ENCODE measurements around the gene OSGEPL1. TPM values are rescaled to one million over a fixed set of nuclear protein-coding genes. Genes with fewer than 3 reads are reported as not detected.

Gene OSGEPL1, protein sequence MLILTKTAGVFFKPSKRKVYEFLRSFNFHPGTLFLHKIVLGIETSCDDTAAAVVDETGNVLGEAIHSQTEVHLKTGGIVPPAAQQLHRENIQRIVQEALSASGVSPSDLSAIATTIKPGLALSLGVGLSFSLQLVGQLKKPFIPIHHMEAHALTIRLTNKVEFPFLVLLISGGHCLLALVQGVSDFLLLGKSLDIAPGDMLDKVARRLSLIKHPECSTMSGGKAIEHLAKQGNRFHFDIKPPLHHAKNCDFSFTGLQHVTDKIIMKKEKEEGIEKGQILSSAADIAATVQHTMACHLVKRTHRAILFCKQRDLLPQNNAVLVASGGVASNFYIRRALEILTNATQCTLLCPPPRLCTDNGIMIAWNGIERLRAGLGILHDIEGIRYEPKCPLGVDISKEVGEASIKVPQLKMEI
- total RNA-seq: 6.9 and 12.5 TPM in 2 replicates
- polyA plus RNA-seq: 19.0 and 26.0 TPM in 2 replicates

DNA sequence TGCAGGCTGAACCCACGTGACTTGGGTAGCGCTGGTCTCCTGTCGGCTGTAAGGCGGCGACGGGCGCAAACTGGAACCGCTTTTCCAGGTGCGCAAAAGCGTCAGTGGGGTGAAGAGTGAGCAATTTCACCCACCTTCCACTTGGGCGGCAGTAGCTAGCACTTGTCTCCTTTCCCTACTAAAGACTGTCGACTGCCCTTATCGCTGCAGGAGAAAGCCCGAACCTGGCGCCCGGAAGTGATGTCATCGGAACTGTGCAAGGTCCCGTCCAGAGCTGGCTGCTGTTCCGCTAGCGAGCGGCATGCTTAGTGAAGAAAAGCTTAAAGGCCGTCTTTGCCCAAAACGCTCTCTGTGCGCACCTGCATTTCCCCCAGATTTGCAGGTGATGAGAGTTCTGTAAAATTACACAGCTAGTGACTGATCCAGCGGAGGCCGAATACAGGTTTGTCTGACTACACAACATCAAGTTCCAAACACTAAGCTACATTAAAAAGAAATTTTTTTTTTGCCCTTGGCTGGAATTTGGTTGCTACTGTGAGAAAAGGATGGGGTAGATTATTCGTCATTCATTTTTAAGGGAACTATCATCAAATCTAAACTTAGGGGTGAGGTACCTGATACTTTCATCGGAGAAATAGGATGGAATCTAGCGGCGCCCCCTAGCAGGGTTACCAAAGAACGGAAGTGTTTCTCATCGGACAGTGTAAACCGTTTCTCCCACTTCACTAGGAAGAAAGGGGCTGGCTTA, at the start of gene OSGEPL1:
TSS of gene OSGEPL1 (minus strand) at position 242 of the 748 bp plus-strand sequence. CDS start 1,152 bp downstream, outside the sequence.
- no peaks in the 10 kb centered on the region for H3K27me3 ChIP-seq
- peak within 1 kb of the TSS; percentile 74 for H3K4me3 ChIP-seq
- H3K9me3 ChIP-seq (ENCODE audit: low read depth): no peaks in the 10 kb centered on the region
- peak; percentile 93 to 94 for DNase-seq (ENCODE audit: low read depth in 1 of 2, low spot score in 1 of 2)
- H3K4me1 ChIP-seq (ENCODE audit: low read depth): peaks cover 11% of the 10 kb centered on the region
- peak within 1 kb of the TSS; percentile 88 for H3K27ac ChIP-seq
- TF ChIP-seq, protein P1, sequence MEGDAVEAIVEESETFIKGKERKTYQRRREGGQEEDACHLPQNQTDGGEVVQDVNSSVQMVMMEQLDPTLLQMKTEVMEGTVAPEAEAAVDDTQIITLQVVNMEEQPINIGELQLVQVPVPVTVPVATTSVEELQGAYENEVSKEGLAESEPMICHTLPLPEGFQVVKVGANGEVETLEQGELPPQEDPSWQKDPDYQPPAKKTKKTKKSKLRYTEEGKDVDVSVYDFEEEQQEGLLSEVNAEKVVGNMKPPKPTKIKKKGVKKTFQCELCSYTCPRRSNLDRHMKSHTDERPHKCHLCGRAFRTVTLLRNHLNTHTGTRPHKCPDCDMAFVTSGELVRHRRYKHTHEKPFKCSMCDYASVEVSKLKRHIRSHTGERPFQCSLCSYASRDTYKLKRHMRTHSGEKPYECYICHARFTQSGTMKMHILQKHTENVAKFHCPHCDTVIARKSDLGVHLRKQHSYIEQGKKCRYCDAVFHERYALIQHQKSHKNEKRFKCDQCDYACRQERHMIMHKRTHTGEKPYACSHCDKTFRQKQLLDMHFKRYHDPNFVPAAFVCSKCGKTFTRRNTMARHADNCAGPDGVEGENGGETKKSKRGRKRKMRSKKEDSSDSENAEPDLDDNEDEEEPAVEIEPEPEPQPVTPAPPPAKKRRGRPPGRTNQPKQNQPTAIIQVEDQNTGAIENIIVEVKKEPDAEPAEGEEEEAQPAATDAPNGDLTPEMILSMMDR (IDR thresholded peaks at IDR 0.05; ENCODE audit: low read depth, low read length): peak; percentile 66
- peaks cover 2% of the 10 kb centered on the region for H3K36me3 ChIP-seq

DNA sequence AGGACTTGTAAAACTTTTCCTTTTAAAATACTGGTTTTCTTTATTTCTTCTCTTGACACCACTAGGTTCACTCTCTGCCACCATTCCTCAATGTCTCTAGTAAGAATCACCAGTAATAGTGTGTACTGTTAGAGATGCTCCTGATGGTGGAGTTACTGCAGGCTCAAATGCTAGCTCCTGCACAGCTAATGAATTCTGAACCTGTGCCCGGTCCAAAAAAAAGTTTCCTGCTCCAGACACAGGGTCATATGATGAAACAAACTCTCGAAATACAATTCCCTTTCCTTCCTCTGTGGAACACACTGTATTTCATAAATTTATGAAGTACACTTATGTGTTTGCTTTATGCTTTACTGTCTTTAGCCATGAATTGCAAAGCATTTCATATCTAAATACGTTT, 40.8 kb upstream of the OSGEPL1 start:
- no peaks in the 10 kb centered on the region for H3K27me3 ChIP-seq
- H3K9me3 ChIP-seq (ENCODE audit: low read depth): no peaks in the 10 kb centered on the region
- H3K27ac ChIP-seq: no peak overlapping the region
- no peaks in the 10 kb centered on the region for H3K36me3 ChIP-seq
- H3K4me1 ChIP-seq (ENCODE audit: low read depth): no peaks in the 10 kb centered on the region
- TF ChIP-seq, protein P1 (IDR thresholded peaks at IDR 0.05; ENCODE audit: low read depth, low read length): no peak
- H3K4me3 ChIP-seq: no peak overlapping the region
- no peak for DNase-seq (ENCODE audit: low read depth in 1 of 2, low spot score in 1 of 2)

DNA sequence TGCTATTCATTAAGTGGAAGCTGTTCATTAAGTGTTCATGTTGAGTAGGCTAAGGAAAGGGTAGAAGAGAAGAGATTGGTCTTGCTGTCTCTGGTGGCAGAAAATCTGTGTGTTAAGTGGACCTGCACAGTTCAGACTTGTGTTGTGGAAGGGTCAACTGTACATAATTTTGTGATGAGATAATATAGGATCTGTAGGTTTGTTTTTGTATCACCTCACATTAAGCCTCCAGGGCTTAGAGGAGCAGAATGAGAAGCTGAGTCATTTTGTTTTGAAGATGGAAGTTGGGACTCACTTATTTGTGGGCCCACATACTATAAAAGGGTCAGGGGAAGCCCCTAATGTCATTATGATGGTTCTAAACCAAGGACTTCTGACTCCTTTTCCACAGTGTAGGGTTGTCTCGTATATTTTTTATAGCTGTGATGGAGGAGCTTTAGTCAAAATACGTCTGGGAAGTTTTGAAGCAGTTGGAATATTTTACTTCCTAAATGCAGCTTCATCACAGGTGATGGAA, 39.9 kb upstream of the OSGEPL1 start:
- no peak for DNase-seq (ENCODE audit: low read depth in 1 of 2, low spot score in 1 of 2)
- Histone ChIP-seq H3K4me1 (ENCODE audit: low read depth) (peaks cover under 1% of the 10 kb centered on the region), H3K9me3 (ENCODE audit: low read depth) (no peaks in the 10 kb centered on the region), H3K4me3 (no peak overlapping the region), H3K27me3 (no peaks in the 10 kb centered on the region), H3K36me3 (no peaks in the 10 kb centered on the region), H3K27ac (no peak overlapping the region)
- TF ChIP-seq, protein P1 (IDR thresholded peaks at IDR 0.05; ENCODE audit: low read depth, low read length): no peak

DNA sequence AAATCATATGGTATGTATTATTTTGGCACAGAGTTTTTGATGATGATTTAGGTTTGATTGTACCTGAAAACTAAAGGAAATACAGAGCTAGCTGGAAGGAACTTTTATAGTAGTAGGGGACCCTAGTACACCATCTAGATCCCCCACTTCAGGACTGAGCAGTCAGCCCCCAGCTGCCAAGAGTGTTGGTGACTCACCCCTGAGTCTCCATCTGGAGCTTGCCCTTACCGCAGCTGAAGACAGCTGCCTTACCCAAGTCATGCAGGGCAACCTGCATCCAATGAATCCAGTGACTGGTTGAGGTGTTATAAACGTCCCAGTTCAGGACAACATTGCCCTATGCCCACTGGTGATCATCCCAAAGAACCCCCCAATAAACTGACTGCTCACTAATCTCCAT, 36.9 kb upstream of the OSGEPL1 start:
- no peaks in the 10 kb centered on the region for H3K9me3 ChIP-seq (ENCODE audit: low read depth)
- H3K36me3 ChIP-seq: no peaks in the 10 kb centered on the region
- H3K27me3 ChIP-seq: no peaks in the 10 kb centered on the region
- peaks cover 7% of the 10 kb centered on the region for H3K4me1 ChIP-seq (ENCODE audit: low read depth)
- no peak overlapping the region for H3K27ac ChIP-seq
- peak in 1 of 2 donors; percentile 53 for DNase-seq (ENCODE audit: low read depth in 1 of 2, low spot score in 1 of 2)
- TF ChIP-seq, protein P1 (IDR thresholded peaks at IDR 0.05; ENCODE audit: low read depth, low read length): no peak
- H3K4me3 ChIP-seq: no peak overlapping the region

DNA sequence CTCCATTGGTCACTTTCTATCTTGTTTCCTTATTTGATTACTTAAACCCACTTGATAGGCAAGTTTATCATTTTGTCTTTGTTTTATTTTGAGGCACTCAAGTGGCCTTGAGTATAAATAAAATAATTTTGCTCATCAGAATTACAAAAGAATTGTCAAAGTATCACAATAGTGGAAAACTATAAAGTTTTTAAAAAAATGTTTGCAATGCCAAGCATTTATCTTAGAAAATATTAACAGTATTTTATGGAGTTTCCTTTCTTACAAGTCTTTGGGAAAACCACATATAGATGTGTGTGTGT, 36.4 kb upstream of the OSGEPL1 start:
- no peaks in the 10 kb centered on the region for H3K9me3 ChIP-seq (ENCODE audit: low read depth)
- peaks cover 7% of the 10 kb centered on the region for H3K4me1 ChIP-seq (ENCODE audit: low read depth)
- peaks cover 3% of the 10 kb centered on the region for H3K36me3 ChIP-seq
- H3K27ac ChIP-seq: no peak overlapping the region
- TF ChIP-seq, protein P1 (IDR thresholded peaks at IDR 0.05; ENCODE audit: low read depth, low read length): no peak
- no peaks in the 10 kb centered on the region for H3K27me3 ChIP-seq
- no peak overlapping the region for H3K4me3 ChIP-seq
- no peak for DNase-seq (ENCODE audit: low read depth in 1 of 2, low spot score in 1 of 2)

Data from cardiac muscle cell (in vitro differentiated cells and primary cell).